Hippocampal formation (tissue), 2 donors: Measurements from ENCODE around the gene INPP5B.

ENCODE experiments used
- DNase-seq, 2 donors: peaks; one replicate each; lab custom pipeline; 2025; lab: John Stamatoyannopoulos, UW

INPP5B gene

GRCh38 chr1:37872692-37873091 is 74.2 kb downstream of the INPP5B start:
- DNase-seq = no peak

- DNase-seq = no peak
These were observed 78.4 kb downstream of the INPP5B start for GRCh38 chr1:37868466-37868865.

GRCh38 chr1:37867784-37868183 is 79.1 kb downstream of the INPP5B start:
- DNase-seq = no peak

- DNase-seq = no peak
These were observed 80.4 kb downstream of the INPP5B start for GRCh38 chr1:37866491-37866890.

- no peak for DNase-seq
These were observed 81.3 kb downstream of the INPP5B start for GRCh38 chr1:37865348-37866120.

GRCh38 chr1:37862330-37862729 is 84.5 kb downstream of the INPP5B start:
- no peak for DNase-seq

GRCh38 chr1:37861151-37861550 is 85.7 kb downstream of the INPP5B start:
- no peak for DNase-seq

- no peak for DNase-seq
These were observed 86.5 kb downstream of the INPP5B start for GRCh38 chr1:37860346-37860666.

GRCh38 chr1:37859507-37860345 is 87.1 kb downstream of the INPP5B start, which contains the start of gene MTF1:
TSS of gene MTF1 (minus strand) at chr1:37859592. CDS start at chr1:37857658, 1,934 bp downstream.
- DNase-seq = peak; percentile 93 to 97

GRCh38 chr1:37858931-37859506 is 87.8 kb downstream of the INPP5B start:
- no peak for DNase-seq

GRCh38 chr1:37854406-37854805 is 92.4 kb downstream of the INPP5B start:
- DNase-seq = no peak

GRCh38 chr1:37853157-37853556 is 93.7 kb downstream of the INPP5B start:
- DNase-seq = no peak

- no peak for DNase-seq
These were observed 95.1 kb downstream of the INPP5B start for GRCh38 chr1:37851782-37852210.

GRCh38 chr1:37851262-37851661 is 95.6 kb downstream of the INPP5B start:
- DNase-seq = no peak

- DNase-seq = no peak
These were observed 96.4 kb downstream of the INPP5B start for GRCh38 chr1:37850352-37850955.

- no peak for DNase-seq
These were observed 97.4 kb downstream of the INPP5B start for GRCh38 chr1:37849480-37849879.

GRCh38 chr1:37846647-37847339 is 100.1 kb downstream of the INPP5B start:
- no peak for DNase-seq

- no peak for DNase-seq
These were observed 101.1 kb downstream of the INPP5B start for GRCh38 chr1:37845786-37846185.

GRCh38 chr1:37845049-37845646 is 101.7 kb downstream of the INPP5B start:
- no peak for DNase-seq

- DNase-seq = no peak
These were observed 102.3 kb downstream of the INPP5B start for GRCh38 chr1:37844536-37844935.

- DNase-seq = no peak
These were observed 105.2 kb downstream of the INPP5B start for GRCh38 chr1:37841652-37842051.
